Measurements from ENCODE around the gene SPAG9.

GRCh38 chr17:51169340-51169739 lies 48.7 kb upstream of the SPAG9 start:
- TF ChIP-seq CTCF (conservative IDR thresholded peaks at IDR 0.05; ENCODE audit: low read depth, low read length) = no peak
- no peak for TF ChIP-seq EZH2 (IDR thresholded peaks at IDR 0.05; ENCODE audit: low read length, unreplicated experiment)
- TF ChIP-seq EZH2phosphoT487 (IDR thresholded peaks at IDR 0.05; ENCODE audit: borderline replicate concordance, low read length) = no peak
